Colonic mucosa (tissue), 4 donors: Measurements from ENCODE around the gene ERP27. TPM values are rescaled to one million over a fixed set of nuclear protein-coding genes. Genes with fewer than 3 reads are reported as not detected.

Source experiments
- DNase-seq: peaks from one replicate; pipeline ENCODE4 v3.0.0-alpha.2; 2020
- H3K27ac ChIP-seq: fragments of 200-600 bp; one replicate; pipeline ENCODE4 v1.8.0; 2021
- H3K27me3 ChIP-seq: fragments of 200-600 bp; one replicate; pipeline ENCODE4 v1.8.0; 2021
- H3K36me3 ChIP-seq: fragments of 200-600 bp; one replicate; pipeline ENCODE4 v1.8.0; 2021
- H3K4me1 ChIP-seq: fragments of 200-600 bp; one replicate; pipeline ENCODE4 v1.8.0; 2021; ENCODE audit warnings: mild to moderate bottlenecking
- H3K4me3 ChIP-seq: fragments of 200-600 bp; one replicate; pipeline ENCODE4 v1.8.0; 2021
- H3K9ac ChIP-seq, 2 donors: one replicate each; pipeline ENCODE4 v1.7.0; 2013; ENCODE audit warnings: control low read depth in 2 of 2, low read depth in 2 of 2, low read length in 2 of 2
- H3K9me3 ChIP-seq: fragments of 200-600 bp; one replicate; pipeline ENCODE4 v1.8.0; 2021
- intact Hi-C: fragments of 100-400 bp; cut with DNase I; formaldehyde crosslinking; loops from one replicate; pipeline ENCODE4 v1.14.1; 2022
- total RNA-seq, 2 donors: library from RNA; stranded (reverse); fragmentation: NEBNext Ultra II Directional in 1 of 2; extraction: Animal tissue kit (Norgen Biotek cat#: 25700) in 1 of 2; gene quantifications; one replicate each; pipeline ENCODE4 v1.2.1, GENCODE V29; 2021
- TF ChIP-seq, protein P1 (sequence below): fragments of 200-600 bp; IDR thresholded peaks from one replicate; pipeline ENCODE4 v1.8.0; 2022; ENCODE audit warnings: antibody characterized with exemption, mild to moderate bottlenecking
- donor health status: healthy.
- donor health status: DM: no; HTN: no; CAD: no.
- donor health status: DM: no; HTN: no; CAD: no.

ERP27 gene
- total RNA-seq, 2 donors from 2014 or later, result 0.52 to 2.1 TPM

DNA sequence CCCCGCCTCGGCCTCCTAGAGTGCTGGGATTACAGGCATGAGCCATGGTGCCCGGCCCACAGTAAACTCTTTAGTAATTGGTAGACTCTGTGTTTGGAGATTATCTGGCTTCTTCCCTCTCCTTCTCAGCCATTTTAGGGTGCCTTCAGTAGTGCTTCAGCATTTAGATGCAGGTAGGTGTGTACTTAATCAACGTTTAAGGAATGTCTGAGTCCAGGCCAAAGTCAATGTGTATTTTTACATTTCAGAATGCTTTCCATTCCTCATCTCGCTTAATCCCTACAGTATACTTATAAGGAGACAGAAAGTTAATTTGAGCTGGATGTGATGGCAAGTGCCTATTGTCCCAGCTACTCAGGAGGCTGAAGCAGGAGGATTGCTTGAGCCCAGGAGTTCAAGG is 32.2 kb downstream of the ERP27 start:
- TF ChIP-seq, protein P1, sequence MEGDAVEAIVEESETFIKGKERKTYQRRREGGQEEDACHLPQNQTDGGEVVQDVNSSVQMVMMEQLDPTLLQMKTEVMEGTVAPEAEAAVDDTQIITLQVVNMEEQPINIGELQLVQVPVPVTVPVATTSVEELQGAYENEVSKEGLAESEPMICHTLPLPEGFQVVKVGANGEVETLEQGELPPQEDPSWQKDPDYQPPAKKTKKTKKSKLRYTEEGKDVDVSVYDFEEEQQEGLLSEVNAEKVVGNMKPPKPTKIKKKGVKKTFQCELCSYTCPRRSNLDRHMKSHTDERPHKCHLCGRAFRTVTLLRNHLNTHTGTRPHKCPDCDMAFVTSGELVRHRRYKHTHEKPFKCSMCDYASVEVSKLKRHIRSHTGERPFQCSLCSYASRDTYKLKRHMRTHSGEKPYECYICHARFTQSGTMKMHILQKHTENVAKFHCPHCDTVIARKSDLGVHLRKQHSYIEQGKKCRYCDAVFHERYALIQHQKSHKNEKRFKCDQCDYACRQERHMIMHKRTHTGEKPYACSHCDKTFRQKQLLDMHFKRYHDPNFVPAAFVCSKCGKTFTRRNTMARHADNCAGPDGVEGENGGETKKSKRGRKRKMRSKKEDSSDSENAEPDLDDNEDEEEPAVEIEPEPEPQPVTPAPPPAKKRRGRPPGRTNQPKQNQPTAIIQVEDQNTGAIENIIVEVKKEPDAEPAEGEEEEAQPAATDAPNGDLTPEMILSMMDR, result no peak
- no peaks in the 10 kb centered on the region for H3K27me3 ChIP-seq
- intact Hi-C loops, result no loop called here

DNA sequence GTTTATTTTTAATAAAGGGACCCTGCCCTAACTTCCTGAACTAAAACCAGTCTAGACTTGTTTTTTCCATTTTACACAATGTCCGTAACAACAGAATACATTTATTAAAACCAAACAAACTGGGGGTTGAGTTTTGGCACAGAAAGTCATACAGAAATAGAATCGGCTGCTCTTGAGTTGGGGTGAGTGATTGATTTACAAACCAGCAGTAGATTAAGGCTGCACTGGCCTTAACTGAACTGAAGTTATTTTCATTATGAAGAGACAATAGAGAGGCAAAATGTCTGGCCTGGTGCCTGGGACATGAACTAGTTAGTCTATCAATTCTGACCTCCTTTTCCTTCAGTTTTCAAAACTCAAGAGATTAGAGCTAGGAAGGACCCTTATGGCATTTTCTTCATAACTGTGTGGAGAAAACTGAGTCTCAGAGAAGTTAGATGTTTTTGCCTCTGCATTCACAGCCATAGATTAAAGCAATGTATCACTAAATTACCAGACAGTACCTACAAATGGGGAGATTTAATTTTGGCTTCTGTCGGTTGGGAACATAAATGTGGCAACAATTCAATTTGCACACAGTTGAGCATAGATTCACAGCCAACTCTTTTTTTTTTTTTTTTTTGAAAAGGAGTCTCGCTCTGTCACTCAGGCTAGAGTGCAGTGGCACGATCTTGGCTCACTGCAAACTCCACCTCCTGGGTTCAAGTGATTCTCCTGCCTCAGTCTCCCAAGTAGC is 32.9 kb downstream of the ERP27 start:
- no peak overlapping the region for H3K27ac ChIP-seq
- no peak overlapping the region for H3K9ac ChIP-seq
- no peak for DNase-seq
- H3K27me3 ChIP-seq, result no peaks in the 10 kb centered on the region
- H3K36me3 ChIP-seq, result no peaks in the 10 kb centered on the region
- TF ChIP-seq, protein P1, result no peak
- H3K9me3 ChIP-seq, result no peaks in the 10 kb centered on the region
- H3K4me3 ChIP-seq, result no peak overlapping the region
- intact Hi-C loops, result no loop called here
- H3K4me1 ChIP-seq, result no peaks in the 10 kb centered on the region

More for the DNA sequence above, 32.2 kb downstream of the ERP27 start:
- Histone ChIP-seq H3K9me3 (no peaks in the 10 kb centered on the region), H3K4me1 (no peaks in the 10 kb centered on the region), H3K9ac (no peak overlapping the region), H3K4me3 (no peak overlapping the region), H3K36me3 (no peaks in the 10 kb centered on the region), H3K27ac (no peak overlapping the region)
- DNase-seq, result no peak

DNA sequence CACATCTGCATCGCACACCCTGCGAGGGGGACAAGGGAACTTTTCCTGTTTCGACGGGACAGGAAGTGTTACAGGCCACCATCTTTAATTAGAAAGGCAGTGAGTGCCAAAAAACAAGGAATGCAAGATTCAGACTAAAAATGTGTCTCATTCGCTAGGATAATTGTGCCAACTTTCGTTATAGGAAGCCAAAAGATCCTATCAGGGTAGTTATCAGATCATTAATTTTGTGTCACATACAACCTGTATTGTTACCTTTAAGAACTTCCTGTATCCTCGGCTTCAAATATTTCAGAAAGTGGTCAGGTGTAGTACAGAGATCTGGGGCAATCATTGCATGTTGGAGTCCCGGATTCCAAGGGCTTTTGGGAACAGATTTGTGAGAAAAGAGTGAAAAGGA is 33.5 kb downstream of the ERP27 start:
- intact Hi-C loops, result no loop called here
- no peaks in the 10 kb centered on the region for H3K4me1 ChIP-seq
- no peaks in the 10 kb centered on the region for H3K27me3 ChIP-seq
- no peak overlapping the region for H3K4me3 ChIP-seq
- TF ChIP-seq, protein P1, result no peak
- no peaks in the 10 kb centered on the region for H3K36me3 ChIP-seq
- no peak for DNase-seq
- H3K9me3 ChIP-seq, result no peaks in the 10 kb centered on the region
- H3K9ac ChIP-seq, result no peak overlapping the region
- H3K27ac ChIP-seq, result no peak overlapping the region

DNA sequence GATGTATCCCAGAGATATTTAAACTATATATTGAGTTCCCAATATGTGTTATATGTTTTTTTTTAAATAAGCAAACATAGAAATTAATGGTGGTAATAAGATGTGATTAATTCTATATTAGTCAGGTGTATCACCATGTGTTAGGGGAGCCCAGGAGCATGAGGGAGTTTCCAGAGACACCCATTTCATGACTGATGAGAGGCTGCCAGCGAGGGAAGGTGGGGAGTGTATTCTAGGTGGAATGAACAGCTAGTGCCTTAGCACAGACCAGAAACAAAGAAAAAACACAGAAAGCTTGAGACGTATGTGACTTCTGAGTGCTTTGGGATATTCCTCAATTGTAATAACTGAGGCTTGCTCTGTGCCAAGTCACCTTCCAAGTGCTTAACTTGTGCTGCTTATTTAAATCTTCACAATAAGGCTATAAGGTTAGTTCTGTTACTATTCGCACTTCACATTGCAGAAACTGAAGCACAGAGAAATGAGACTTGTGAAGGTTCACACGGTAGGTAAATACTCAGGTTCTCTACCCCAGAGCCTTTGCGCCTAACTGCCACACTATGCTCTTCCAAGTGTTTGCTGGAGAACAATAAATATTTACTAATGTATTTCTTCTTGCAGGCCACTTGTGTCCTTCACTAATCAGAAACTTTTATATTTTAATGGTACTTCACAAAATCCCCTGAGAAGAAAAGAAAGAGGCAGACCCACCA is 34.8 kb downstream of the ERP27 start:
- TF ChIP-seq, protein P1, result no peak
- Histone ChIP-seq H3K9me3 (no peaks in the 10 kb centered on the region), H3K36me3 (no peaks in the 10 kb centered on the region), H3K4me3 (no peak overlapping the region), H3K27me3 (no peaks in the 10 kb centered on the region), H3K27ac (no peak overlapping the region), H3K4me1 (no peaks in the 10 kb centered on the region), H3K9ac (no peak overlapping the region)
- no peak for DNase-seq
- intact Hi-C loops, result no loop called here

DNA sequence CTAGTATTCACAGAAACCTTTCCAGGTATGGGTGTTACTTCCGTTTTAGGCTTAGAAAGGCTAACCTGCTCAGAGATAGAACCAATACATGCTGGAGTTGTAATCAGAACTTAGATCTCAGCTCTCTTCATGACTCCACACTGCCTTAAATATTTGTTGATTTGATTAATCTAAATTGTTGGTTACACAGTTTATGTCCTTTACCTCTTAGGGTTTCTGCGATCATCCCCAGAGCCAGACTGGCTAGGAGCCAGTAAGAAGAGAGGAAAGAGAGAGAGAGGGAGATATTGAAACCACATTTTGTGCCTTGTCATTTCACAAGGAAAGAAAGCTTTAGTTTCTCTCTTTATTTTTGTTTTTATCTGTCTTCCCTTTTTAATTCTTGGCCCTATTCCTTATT is 35.9 kb downstream of the ERP27 start:
- H3K4me3 ChIP-seq, result no peak overlapping the region
- no peaks in the 10 kb centered on the region for H3K9me3 ChIP-seq
- H3K27me3 ChIP-seq, result no peaks in the 10 kb centered on the region
- H3K36me3 ChIP-seq, result no peaks in the 10 kb centered on the region
- TF ChIP-seq, protein P1, result no peak
- intact Hi-C loops, result no loop called here
- H3K4me1 ChIP-seq, result no peaks in the 10 kb centered on the region
- H3K9ac ChIP-seq, result no peak overlapping the region
- H3K27ac ChIP-seq, result no peak overlapping the region
- no peak for DNase-seq
